Epithelial cell of proximal tubule (primary cell): ENCODE results near the gene MTF2. TPM values are rescaled to one million over a fixed set of nuclear protein-coding genes. Genes with fewer than 3 reads are reported as not detected.

Experiments
- DNase-seq: peaks from one replicate; pipeline ENCODE4 v3.0.0-alpha.2; 2011; ENCODE audit warnings: low read depth
- H3K4me3 ChIP-seq: 2 replicates; pipeline ENCODE4 v1.5.1; 2011; ENCODE audit warnings: low read depth, mild to moderate bottlenecking, low read length
- CTCF ChIP-seq: conservative IDR thresholded peaks from 2 replicates; pipeline ENCODE4 v1.5.1; 2012; ENCODE audit warnings: low read depth, mild to moderate bottlenecking, low read length
- total RNA-seq: library from RNA; depleted of rRNA; stranded (reverse); fragments of >200 nt; gene quantifications from 2 replicates; pipeline ENCODE4 v1.2.3, GENCODE V29; 2015

MTF2 gene
- total RNA-seq, 1 donor from 2014 or later: 26.3 TPM

GRCh38 chr1:93107395-93107794, 28.3 kb downstream of the MTF2 start:
- no peak for DNase-seq
- H3K4me3 ChIP-seq: no peak overlapping the region
- no peak for TF ChIP-seq CTCF

- DNase-seq: no peak
- TF ChIP-seq CTCF: no peak
- no peak overlapping the region for H3K4me3 ChIP-seq
Measured at GRCh38 chr1:93108335-93108734, 29.3 kb downstream of the MTF2 start.

GRCh38 chr1:93109578-93109977, 30.5 kb downstream of the MTF2 start:
- TF ChIP-seq CTCF: no peak
- no peak overlapping the region for H3K4me3 ChIP-seq
- no peak for DNase-seq

- DNase-seq: no peak
- no peak for TF ChIP-seq CTCF
- H3K4me3 ChIP-seq: no peak overlapping the region
Measured at GRCh38 chr1:93111065-93111464, 32.0 kb downstream of the MTF2 start.

- TF ChIP-seq CTCF: no peak
- no peak for DNase-seq
- H3K4me3 ChIP-seq: no peak overlapping the region
Measured at GRCh38 chr1:93111561-93111960, 32.5 kb downstream of the MTF2 start.

GRCh38 chr1:93113127-93113526, 34.0 kb downstream of the MTF2 start:
- no peak for DNase-seq
- no peak for TF ChIP-seq CTCF
- H3K4me3 ChIP-seq: no peak overlapping the region

- no peak for TF ChIP-seq CTCF
- no peak overlapping the region for H3K4me3 ChIP-seq
- no peak for DNase-seq
Measured at GRCh38 chr1:93114391-93114790, 35.3 kb downstream of the MTF2 start.
